ENCODE measurements around the gene RABIF.
"Not testable (repeated sequence)": the region's sequence is repeated elsewhere in the genome, so short reads cannot be mapped to it uniquely, and the experiment has no call there.

RABIF gene

DNA sequence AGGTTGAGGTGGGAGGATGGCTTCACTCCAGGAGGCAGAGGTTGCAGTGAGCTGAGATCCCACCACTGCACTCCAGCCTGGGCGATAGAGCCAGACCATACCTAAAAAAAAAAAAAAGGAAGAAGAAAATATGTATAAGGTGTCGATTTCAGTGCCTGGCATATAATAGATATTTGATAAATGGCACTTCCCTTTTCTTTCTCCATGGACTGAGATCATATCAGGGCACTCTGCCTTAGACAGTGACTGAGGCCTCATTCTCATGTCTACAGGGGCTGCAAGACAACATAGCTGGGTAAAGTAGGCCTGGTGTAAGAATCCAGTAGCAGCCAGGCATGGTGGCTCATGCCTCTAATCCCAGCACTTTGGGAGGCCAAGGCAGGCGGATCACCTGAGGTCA is 57.0 kb downstream of the RABIF start:
- DNase-seq, result no peak

DNA sequence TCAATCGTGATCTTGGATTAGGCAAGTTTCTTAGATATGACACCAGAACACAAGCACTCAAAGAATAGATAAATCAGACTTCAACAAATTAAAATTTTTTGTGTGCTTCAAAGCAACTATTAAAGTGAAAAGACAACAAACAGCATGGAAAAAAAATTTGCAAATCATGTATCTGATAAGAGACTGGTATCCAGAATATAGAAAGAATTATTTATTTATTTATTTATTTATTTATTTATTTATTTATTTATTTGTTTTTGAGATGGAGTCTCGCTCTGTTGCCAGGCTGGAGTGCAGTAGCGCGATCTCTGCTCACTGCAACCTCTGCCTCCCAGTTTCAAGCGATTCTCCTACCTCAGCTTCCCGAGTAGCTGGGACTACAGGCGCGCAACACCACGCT is 59.7 kb downstream of the RABIF start:
- DNase-seq, result not testable (repeated sequence)
